GM19351 (cell line): Measurements from ENCODE around the gene ZFR2.
"Not testable (repeated sequence)": the region's sequence is repeated elsewhere in the genome, so short reads cannot be mapped to it uniquely, and the experiment has no call there.

ENCODE experiments used
- ATAC-seq: cut with Tn5 transposase; IDR thresholded peaks from one replicate; pipeline ENCODE4 v1.9.1; 2021; ENCODE audit warnings: mild to moderate bottlenecking, moderate library complexity; ENCODE audit not compliant: unreplicated experiment

The ZFR2 gene

DNA sequence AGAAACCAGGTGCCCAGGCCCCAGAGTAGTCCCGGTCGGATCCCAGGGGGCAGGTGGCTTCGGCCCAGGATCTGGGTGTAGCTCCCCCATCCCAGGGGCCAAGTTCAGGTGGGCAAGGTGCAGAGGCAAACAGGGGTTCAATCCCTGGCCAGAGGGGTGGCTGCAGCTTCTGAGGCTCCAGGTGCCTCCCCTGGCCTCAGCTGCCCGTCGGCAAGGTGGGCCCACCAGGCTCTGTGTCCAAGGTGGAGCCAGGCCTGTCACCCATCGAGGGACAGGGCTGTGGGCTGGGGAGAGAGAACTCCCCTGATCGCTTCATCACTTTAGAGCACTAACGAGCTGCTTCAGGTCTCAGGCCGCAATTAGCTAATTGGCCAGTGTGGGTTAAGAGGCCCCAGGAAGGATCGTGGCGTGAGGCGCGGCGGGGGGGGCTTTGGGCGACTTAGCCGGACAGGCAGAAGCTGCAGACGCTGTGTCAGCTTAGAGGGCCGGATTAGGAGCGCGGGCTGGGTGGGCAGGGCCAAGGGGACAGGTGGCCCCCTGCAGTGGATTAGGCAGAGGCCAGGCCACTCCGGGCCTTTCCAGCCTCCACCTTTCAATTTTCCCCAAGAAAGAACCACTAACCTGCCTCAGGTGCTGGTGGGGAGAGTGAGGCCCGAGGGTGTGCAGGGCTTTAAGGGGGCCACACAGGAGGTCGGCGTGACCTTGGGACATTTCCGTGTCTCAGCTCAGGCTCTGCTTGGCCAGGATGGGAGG, 94.0 kb downstream of the ZFR2 start:
- ATAC-seq: no peak

DNA sequence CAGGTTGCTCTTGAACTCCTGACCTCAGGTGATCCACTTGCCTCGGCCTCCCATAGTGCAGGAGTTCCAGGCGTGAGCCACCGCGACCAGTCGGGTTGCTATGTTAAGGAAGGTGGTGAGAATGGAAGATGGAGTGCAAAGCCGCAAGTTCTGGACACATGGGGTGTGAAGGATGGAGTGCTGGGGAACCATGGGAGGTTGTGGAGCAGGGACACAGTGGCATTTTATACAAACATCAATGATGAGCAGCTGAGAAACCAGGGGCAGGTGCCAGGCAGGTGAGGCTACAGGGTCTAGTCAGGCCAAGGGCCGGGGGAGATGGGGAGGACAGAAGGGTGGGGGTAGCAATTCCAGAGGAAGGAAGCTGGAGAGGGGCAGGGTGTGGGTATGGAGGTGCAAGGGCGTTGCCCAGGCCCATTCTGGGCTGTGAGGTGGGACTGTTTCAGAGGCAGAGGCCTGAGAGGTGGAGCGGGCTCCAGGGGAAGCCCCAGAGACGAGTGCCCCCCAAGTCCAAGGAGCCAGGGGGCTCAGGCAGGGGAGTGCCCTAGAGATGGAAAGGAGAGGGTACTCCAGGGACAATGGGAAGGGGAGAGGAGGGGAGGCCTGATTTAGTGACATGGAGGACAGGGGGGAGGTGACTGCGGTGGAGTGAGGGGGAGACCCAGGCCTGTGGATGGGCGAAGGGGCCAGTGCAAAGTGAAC, 94.9 kb downstream of the ZFR2 start:
- no peak for ATAC-seq

GRCh38 chr19:3771906-3772455, 96.9 kb downstream of the ZFR2 start, which contains the start of gene RAX2:
Gene RAX2 (minus strand): TSS chr19:3772228. CDS start chr19:3771742, 486 bp downstream.
- no peak for ATAC-seq

- no peak for ATAC-seq
Measured at GRCh38 chr19:3771000-3771905, 97.6 kb downstream of the ZFR2 start.

DNA sequence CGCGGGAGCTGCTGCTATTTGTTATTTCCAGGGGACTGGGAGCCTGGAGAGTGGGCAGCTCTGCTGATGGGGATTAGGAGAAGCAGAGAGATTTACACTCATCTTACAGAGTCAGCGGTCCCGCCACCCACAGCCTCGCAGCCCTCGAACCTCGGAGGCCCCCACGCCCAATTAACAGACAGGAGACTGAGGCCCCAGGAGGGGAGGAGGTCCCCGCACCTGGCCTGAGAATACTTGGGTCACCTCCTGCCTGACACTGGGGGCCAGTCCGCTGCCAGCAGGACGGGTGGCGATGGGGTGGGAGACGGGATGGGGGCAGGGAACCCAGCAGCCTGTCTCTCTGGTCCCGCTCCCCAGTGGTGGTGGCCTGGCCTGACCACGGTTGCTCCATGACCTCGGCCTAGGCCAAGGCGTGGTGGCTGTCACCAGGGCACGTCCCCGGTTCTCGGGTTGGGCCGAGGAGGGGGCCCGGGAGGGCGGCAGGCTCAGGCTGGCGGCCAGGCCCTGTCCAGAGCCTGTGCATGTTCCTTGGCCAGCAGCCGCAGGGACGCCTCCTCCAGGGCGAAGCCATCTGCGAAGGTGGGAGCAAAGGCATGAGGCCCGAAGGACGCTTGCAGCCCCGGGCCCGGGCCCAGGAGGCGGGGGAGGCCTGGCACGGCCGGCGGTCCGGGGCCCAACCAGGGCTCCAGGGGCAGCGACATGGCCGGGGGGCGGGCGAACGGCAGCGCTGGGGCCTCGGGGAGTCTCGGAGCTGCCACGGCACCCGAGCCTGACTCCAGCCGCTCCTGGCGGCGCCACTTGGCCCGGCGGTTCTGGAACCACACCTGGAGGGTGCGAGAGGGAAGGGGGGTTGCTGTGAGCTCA, 98.5 kb downstream of the ZFR2 start:
- no peak for ATAC-seq

GRCh38 chr19:3769494-3769893, 99.3 kb downstream of the ZFR2 start:
- ATAC-seq: no peak

GRCh38 chr19:3768748-3769099, 100.1 kb downstream of the ZFR2 start:
- ATAC-seq: no peak

DNA sequence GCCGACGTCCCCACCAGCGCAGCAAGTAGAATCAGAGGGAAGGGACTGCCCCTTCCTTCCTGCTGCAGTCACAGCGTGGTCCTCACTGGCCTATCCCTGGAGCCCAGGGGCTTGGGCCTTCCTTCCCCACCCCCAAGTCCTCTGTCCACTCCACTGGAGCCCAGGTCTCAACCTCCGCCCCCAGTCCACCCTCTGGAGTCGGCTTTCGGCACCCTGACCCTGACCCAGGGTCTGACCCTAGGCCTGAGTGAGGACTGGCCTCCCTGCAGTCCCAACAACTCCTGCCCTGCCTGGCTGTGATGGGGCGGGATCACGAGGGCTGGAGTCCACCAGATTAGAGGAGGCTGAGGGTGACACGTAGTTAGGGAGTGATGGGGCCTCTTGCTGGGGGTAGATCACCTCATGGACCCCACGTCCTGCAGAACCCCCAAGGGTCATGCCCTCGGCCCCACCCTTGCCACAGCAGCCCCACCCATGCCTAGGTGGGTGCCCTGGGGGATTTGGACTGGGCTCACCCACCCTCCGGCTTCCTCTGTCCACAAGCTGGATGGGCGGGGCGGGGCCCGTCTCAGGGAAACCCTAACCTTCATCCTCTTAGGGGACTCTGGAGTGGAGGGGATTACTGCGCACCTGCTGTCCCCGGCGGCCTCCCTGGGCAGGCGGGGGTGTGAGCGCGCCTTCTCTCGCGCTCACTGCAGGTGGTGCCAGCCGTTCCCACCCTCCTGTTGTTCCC, 100.7 kb downstream of the ZFR2 start:
- no peak for ATAC-seq

DNA sequence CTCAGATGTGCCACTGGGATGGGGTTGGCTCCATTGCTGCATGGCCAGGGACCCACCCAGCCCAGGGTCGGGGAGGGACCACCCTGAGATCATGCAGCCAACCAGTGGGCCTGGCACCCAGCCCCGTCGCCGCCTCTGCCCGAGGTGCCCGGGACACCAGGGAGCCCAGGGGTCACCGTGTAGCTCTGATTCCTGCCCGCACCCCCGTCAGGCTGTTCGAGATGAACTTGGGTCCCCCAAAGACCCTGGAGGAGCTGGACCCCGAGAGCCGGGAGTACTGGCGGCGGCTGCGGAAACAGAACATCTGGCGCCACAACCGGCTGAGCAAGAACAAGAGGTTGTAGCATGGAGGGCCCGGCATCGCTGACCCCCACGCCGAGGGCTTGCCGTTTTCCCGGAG, 101.8 kb downstream of the ZFR2 start:
- ATAC-seq: no peak

DNA sequence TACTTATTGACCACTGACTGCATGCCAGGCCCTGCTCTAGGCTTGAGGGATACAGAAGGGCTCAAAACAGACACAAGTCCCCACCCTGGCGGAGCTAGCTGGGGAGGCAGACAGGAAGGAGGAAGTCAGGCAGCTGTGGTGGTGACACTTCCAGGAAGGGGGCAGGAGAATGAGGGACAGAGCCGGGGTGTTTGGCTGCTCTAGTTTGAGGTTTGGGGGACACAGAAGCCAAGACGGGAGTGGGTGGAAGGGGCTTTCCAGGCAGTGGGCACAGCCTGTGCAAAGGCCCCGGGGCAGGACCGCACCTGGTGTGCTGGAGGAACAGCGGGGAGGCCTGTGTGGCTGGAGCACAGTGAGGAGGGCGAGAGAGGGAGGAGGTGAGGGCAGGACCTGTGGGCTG, 102.3 kb downstream of the ZFR2 start:
- no peak for ATAC-seq

DNA sequence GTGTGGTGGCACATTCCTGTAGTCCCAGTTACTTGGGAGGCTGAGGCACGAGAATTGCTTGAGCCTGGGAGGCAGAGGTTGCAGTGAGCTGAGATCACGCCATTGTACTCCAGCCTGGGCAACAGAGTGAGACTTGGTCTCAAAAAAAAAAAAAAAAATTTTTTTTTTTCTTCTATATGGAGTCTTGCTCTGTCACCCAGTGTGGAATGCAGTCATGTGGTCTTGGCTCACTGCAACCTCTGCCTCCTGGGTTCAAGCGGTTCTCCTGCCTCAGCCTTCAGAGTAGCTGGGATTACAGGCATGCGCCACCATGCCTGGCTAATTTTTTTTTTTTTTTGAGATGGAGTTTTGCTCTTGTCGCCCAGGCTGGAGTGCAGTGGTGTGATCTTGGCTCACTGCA, 103.1 kb downstream of the ZFR2 start:
- not testable (repeated sequence) for ATAC-seq

- ATAC-seq: no peak
Measured at GRCh38 chr19:3765121-3765520, 103.7 kb downstream of the ZFR2 start.

GRCh38 chr19:3762501-3763459, 106.1 kb downstream of the ZFR2 start, which contains the start of gene MRPL54:
Gene MRPL54 (plus strand): TSS chr19:3762682. CDS start chr19:3762701, 19 bp downstream.
- ATAC-seq: peak; percentile 70

- ATAC-seq: no peak
Measured at GRCh38 chr19:3762130-3762473, 106.7 kb downstream of the ZFR2 start.

DNA sequence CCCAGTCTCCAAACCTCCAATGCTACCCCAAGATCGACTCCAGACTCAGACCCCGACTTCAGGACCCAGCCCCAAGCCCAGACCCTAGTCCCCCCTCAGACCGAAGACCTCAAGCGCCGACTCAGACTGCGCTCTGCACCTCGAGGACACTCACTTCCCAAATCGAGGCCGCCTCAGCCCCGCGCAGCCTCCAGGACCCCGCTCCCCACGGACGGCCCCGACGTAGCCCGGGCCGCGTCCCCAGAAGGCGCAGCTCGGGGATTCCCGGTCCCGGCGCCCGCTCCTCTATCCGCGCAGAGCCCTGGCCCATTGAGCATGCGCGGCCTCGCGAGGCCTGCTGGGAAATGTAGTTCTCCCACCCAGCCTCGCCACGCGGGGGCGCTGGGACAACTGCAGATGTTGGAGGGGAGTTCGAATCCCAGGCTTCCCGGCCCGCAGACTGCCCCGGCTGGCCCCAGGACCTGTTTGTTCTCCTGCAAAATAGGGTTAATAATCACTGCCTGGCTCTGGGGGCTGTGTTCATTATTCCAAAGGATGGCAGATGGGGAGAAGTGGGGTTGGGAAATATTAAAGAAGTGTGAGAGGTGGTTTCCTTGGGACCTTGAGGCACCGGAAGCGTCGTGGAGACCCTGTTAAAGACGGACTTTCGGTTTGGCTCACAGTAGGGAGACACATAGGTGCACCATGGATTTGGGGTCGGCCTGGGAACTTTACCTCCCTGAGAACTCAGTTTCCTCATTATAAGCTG, 107.3 kb downstream of the ZFR2 start, which contains the start of gene APBA3:
Gene APBA3 (minus strand): TSS at position 311 of the 748 bp plus-strand sequence. CDS start 1,428 bp downstream, outside the sequence.
- no peak for ATAC-seq

DNA sequence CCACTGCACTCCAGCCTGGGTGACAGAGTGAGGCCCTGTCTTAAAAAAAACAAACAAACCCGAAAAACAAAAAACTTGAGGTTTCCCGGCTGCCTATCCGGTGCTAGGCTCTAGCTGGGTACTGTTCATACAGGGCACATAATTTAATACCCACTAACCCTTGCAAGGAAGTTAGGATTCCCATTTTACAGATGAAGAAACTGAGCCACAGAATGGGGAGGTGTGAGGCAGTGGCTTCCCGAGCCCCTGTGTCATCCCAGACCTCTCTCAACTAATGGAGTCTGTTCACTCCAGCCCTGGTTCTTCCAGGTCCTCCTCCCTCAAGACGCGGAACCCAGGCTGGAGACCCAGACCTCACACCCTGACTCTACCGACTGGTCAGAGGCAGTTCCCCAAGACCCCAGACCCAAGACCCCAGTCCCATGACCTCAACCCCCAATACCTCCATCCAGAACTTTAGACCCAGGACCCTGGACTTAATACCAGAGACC, 107.9 kb downstream of the ZFR2 start:
- ATAC-seq: no peak

- ATAC-seq: no peak
Measured at GRCh38 chr19:3759482-3760254, 109.2 kb downstream of the ZFR2 start.
